SU-DHL-6 (cell line): ENCODE results near the gene JAKMIP1.

ENCODE experiments used
- H2AFZ ChIP-seq: fragments of 200-600 bp; sonication (generic); 2 replicates; pipeline ENCODE4 v1.6.1; 2014; ENCODE audit warnings: low read depth, mild to moderate bottlenecking, moderate library complexity, mixed read lengths, antibody characterized with exemption, low read length; ENCODE audit not compliant: severe bottlenecking
- H3F3A ChIP-seq: fragments of 200-600 bp; shearing (Covaris generic); 2 replicates; pipeline ENCODE4 v1.6.0; 2016; ENCODE audit warnings: antibody characterized with exemption, mild to moderate bottlenecking; ENCODE audit not compliant: insufficient read depth
- H3K27ac ChIP-seq: fragments of 200-600 bp; sonication (generic); 2 replicates; pipeline ENCODE4 v1.5.1; 2016; ENCODE audit warnings: low read depth, mild to moderate bottlenecking, low read length, moderate library complexity, mixed read lengths
- H3K27me3 ChIP-seq: fragments of 200-600 bp; sonication (generic), shearing (Covaris generic); 2 replicates; pipeline ENCODE4 v1.6.0; 2014; ENCODE audit warnings: mild to moderate bottlenecking, low read length
- H3K36me3 ChIP-seq: fragments of 200-600 bp; sonication (generic); 2 replicates; pipeline ENCODE4 v1.6.1; 2014; ENCODE audit warnings: mild to moderate bottlenecking, low read length, mixed read lengths
- H3K4me2 ChIP-seq: fragments of 300-600, 200-600 bp; shearing (Covaris generic), sonication (generic); 2 replicates; pipeline ENCODE4 v1.6.0; 2014; ENCODE audit warnings: low read length, low read depth, mild to moderate bottlenecking; ENCODE audit not compliant: poor library complexity, severe bottlenecking
- H3K4me3 ChIP-seq: fragments of 200-600 bp; sonication (generic); 2 replicates; pipeline ENCODE4 v1.5.1; 2014; ENCODE audit warnings: antibody characterized with exemption, low read length, mild to moderate bottlenecking, mixed read lengths; ENCODE audit not compliant: insufficient read depth, poor library complexity, severe bottlenecking
- H3K79me2 ChIP-seq: fragments of 200-600 bp; sonication (generic); 2 replicates; pipeline ENCODE4 v1.6.1; 2014; ENCODE audit warnings: mild to moderate bottlenecking, low read length, moderate library complexity; ENCODE audit not compliant: insufficient read depth
- H3K9ac ChIP-seq: fragments of 200-600 bp; sonication (generic); 2 replicates; pipeline ENCODE4 v1.7.0; 2014; ENCODE audit warnings: mild to moderate bottlenecking, low read length
- H3K9me2 ChIP-seq: fragments of 200-600 bp; sonication (generic); replicated peaks from 2 replicates; pipeline ENCODE4 v1.6.1; 2014; ENCODE audit warnings: low read length; ENCODE audit not compliant: insufficient read depth
- H3K9me3 ChIP-seq: fragments of 200-600 bp; sonication (generic); 2 replicates; pipeline ENCODE4 v1.6.1; 2014; ENCODE audit warnings: low read length, mixed read lengths; ENCODE audit not compliant: insufficient read depth
- H4K20me1 ChIP-seq: fragments of 200-600 bp; sonication (generic); 2 replicates; pipeline ENCODE4 v1.6.1; 2014; ENCODE audit warnings: low read depth, mild to moderate bottlenecking, antibody characterized with exemption, low read length, moderate library complexity, mixed read lengths
- EZH2phosphoT487 ChIP-seq: fragments of 200-600 bp; sonication (generic), shearing (Covaris generic); conservative IDR thresholded peaks from 2 replicates; pipeline ENCODE4 v1.6.1; 2018; ENCODE audit warnings: mild to moderate bottlenecking, antibody characterized with exemption, low read length, moderate library complexity, mixed read lengths
- TF ChIP-seq, protein P1 (sequence below): fragments of 200-600 bp; sonication (generic); IDR thresholded peaks from one replicate; pipeline ENCODE4 v1.5.1; 2017; ENCODE audit warnings: antibody characterized with exemption, mild to moderate bottlenecking, low read length, moderate library complexity; ENCODE audit not compliant: insufficient read depth, poor library complexity, severe bottlenecking

The JAKMIP1 gene

DNA sequence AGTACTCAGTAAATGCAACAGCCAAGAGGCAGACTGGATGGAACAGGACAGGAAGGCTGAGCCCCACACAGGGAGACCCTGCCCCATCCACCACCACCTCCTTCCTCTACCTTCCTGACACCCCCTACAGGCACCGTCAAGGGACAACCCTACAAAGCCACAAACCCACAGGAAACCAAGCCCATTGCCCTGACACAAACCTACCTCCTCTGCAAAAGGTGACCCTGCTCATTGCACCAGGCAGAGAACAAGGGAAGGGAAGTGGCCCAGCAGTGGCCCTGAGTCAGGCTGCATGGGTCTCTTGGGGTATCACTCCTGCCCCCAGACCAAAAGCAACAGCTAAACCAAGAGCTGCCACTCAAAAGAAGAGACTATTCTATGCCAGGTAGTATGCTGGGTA lies 21.0 kb downstream of the JAKMIP1 start:
- Histone ChIP-seq H3K27me3 (no peaks in the 10 kb centered on the region), H3K4me3 (no peak overlapping the region), H3F3A (no peaks in the 10 kb centered on the region), H3K9me2 (no peaks in the 10 kb centered on the region), H3K9ac (no peak overlapping the region), H3K27ac (no peak overlapping the region), H3K36me3 (no peaks in the 10 kb centered on the region), H2AFZ (no peak overlapping the region), H4K20me1 (no peaks in the 10 kb centered on the region), H3K79me2 (no peaks in the 10 kb centered on the region), H3K4me2 (no peak overlapping the region), H3K9me3 (no peaks in the 10 kb centered on the region)
- TF ChIP-seq, protein P1, sequence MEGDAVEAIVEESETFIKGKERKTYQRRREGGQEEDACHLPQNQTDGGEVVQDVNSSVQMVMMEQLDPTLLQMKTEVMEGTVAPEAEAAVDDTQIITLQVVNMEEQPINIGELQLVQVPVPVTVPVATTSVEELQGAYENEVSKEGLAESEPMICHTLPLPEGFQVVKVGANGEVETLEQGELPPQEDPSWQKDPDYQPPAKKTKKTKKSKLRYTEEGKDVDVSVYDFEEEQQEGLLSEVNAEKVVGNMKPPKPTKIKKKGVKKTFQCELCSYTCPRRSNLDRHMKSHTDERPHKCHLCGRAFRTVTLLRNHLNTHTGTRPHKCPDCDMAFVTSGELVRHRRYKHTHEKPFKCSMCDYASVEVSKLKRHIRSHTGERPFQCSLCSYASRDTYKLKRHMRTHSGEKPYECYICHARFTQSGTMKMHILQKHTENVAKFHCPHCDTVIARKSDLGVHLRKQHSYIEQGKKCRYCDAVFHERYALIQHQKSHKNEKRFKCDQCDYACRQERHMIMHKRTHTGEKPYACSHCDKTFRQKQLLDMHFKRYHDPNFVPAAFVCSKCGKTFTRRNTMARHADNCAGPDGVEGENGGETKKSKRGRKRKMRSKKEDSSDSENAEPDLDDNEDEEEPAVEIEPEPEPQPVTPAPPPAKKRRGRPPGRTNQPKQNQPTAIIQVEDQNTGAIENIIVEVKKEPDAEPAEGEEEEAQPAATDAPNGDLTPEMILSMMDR, result no peak
- no peak for TF ChIP-seq EZH2phosphoT487

DNA sequence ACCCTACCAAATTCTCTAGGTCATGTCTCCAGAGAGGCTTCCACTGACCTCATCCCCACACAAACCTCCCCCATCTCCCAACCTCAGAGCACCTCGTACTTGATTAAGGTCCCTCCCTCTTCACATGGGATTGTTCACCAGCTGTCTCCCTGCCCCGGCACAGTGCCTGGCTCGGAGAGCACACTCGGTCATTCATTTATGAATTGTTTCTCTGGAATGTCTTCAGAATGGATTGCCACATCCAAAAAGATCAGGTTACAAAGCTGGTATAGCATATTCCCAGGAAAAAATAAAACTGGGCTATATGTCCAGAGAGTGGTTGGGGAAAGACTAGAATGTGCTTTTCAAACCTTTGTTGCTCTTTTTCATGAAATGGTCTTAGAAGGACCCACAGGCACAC lies 21.6 kb downstream of the JAKMIP1 start:
- Histone ChIP-seq H3K79me2 (no peaks in the 10 kb centered on the region), H3K27ac (no peak overlapping the region), H3K4me2 (no peak overlapping the region)

DNA sequence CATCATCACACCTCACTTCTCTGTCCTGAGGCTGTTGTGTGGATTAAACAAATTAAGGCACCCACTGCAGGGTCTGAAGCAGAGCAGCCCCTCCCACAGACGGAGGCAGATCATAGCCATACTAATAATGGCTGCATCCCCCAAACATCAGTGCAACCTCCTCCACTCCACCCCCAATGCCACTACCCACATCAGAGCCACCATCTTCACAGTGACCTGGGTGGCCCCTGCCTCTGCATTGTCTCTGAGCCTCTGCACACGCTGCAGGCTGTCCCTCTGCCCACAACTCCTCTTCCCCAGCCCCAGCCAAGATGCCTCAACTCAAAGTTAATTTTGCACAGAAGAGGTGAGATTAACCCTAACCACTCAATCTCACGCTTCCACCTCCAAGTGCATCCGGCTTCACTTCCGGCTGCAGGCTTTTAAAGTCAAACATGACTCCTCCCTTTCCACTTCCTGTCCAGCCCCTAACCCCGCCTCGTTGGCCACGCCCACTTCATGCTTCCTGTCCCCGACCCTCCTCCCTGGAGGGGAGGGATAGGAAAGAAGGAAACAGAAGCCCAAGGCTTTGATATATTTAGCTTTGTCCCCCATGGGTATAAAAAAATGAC lies 22.7 kb downstream of the JAKMIP1 start:
- Histone ChIP-seq H3K79me2 (no peaks in the 10 kb centered on the region), H3K9ac (no peak overlapping the region), H3K36me3 (no peaks in the 10 kb centered on the region), H3F3A (no peaks in the 10 kb centered on the region), H3K4me2 (no peak overlapping the region), H3K27ac (no peak overlapping the region), H4K20me1 (no peaks in the 10 kb centered on the region), H3K4me3 (no peak overlapping the region), H3K9me2 (no peaks in the 10 kb centered on the region), H2AFZ (no peak overlapping the region), H3K27me3 (no peaks in the 10 kb centered on the region), H3K9me3 (no peaks in the 10 kb centered on the region)
- TF ChIP-seq EZH2phosphoT487, result no peak
- TF ChIP-seq, protein P1, result no peak

More for the DNA sequence above, 21.6 kb downstream of the JAKMIP1 start:
- Histone ChIP-seq H3K9ac (no peak overlapping the region), H2AFZ (no peak overlapping the region), H3K36me3 (no peaks in the 10 kb centered on the region), H3K27me3 (no peaks in the 10 kb centered on the region), H3K9me3 (no peaks in the 10 kb centered on the region), H3K9me2 (no peaks in the 10 kb centered on the region), H3F3A (no peaks in the 10 kb centered on the region), H4K20me1 (no peaks in the 10 kb centered on the region), H3K4me3 (no peak overlapping the region)
- TF ChIP-seq, protein P1, result no peak
- no peak for TF ChIP-seq EZH2phosphoT487
